Tibial artery (tissue), 4 donors: Measurements from ENCODE around the gene CTNNA3.

Experiments
- DNase-seq, 2 donors: peaks; one replicate each; pipeline ENCODE4 v3.0.0-alpha.2; 2019
- H3K27ac ChIP-seq, 2 donors: fragments of 200-600 bp; sonication (generic) in 1 of 2; 1 replicate in 1 of 2; 2 replicates in 1 of 2; pipeline ENCODE4 v1.5.1; 2018 to 2019; ENCODE audit warnings: mild to moderate bottlenecking in 1 of 2
- H3K27me3 ChIP-seq, 2 donors: fragments of 200-600 bp; sonication (generic) in 1 of 2; one replicate each; pipeline versions ENCODE4 v1.5.1 to v1.6.0; 2016 to 2019
- H3K36me3 ChIP-seq, 3 donors: fragments of 200-600 bp; sonication (generic) in 2 of 3; one replicate each; pipeline ENCODE4 v1.5.1; 2016 to 2019; ENCODE audit warnings: mild to moderate bottlenecking in 2 of 3
- H3K4me1 ChIP-seq, 4 donors: fragments of 200-600 bp; sonication (generic) in 2 of 4; 1 replicate in 3 of 4; 2 replicates in 1 of 4; pipeline ENCODE4 v1.5.1; 2016 to 2019
- H3K4me3 ChIP-seq, 2 donors: fragments of 200-600 bp; sonication (generic) in 1 of 2; 1 replicate in 1 of 2; 2 replicates in 1 of 2; pipeline ENCODE4 v1.5.1; 2018 to 2019; ENCODE audit warnings: mild to moderate bottlenecking in 2 of 2
- H3K9me3 ChIP-seq, 3 donors: fragments of 200-600 bp; sonication (generic) in 1 of 3; one replicate each; pipeline ENCODE4 v1.5.1; 2016 to 2019
- CTCF ChIP-seq, 2 experiments: fragments of 200-600 bp in 1 of 2; fragments of 450-650 bp in 1 of 2; IDR thresholded peaks; one replicate each; pipeline ENCODE4 v1.5.1; 2017 to 2019; ENCODE audit warnings: antibody characterized with exemption in 2 of 2, mild to moderate bottlenecking in 1 of 2, moderate library complexity in 1 of 2
- intact Hi-C: fragments of 100-400 bp; cut with DNase I; formaldehyde crosslinking; loops from one replicate; pipeline ENCODE4 v1.15.0; 2023; ENCODE audit warnings: low total_unique reads

The CTNNA3 gene

GRCh38 chr10:67385089-67385488, 310.9 kb downstream of the CTNNA3 start:
- H3K27ac ChIP-seq: no peak overlapping the region
- H3K4me3 ChIP-seq: no peak overlapping the region
- H3K36me3 ChIP-seq: no peaks in the 10 kb centered on the region
- no peak for DNase-seq
- H3K27me3 ChIP-seq: no peaks in the 10 kb centered on the region
- H3K4me1 ChIP-seq: no peaks in the 10 kb centered on the region
- H3K9me3 ChIP-seq: no peaks in the 10 kb centered on the region
- TF ChIP-seq CTCF (IDR thresholded peaks at IDR 0.05): no peak
- intact Hi-C loops: no loop called here

DNA sequence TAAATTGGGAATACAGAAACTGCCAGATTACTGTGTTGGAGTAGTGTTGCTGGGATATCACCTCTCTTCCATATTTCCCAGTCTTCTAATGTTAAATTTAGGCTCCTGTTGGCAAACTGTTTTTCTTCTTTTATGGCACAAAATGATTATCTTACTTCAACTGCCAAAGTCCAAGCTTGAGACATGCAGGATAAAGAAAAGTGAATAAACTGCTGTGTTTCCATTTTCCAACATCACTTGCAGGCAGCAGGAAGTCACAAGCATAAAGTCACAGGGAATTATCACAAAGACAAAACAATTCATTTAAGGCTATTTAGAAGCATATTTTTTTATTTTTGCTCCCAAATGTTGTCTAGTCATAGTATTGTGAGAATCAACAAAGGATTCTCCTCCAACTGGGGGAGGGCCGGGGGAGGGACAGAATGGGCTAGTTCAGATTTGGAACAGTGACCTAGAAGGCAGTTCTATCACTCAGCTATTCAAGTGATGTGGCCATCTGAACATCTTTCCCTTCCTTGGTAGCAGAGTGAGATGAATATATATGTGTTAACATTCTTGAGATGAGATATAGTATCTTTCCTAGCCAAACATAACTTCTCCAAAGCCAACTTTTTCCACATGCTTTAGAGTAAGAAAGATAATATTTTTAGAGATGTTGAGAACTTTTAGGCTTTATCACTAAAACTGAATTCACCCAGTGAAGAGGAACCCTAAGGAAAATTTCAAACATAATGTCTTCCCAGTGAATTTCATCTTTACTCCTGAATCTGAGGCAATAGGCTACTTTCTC, 364.7 kb downstream of the CTNNA3 start:
- intact Hi-C loops: no loop called here
- no peaks in the 10 kb centered on the region for H3K27me3 ChIP-seq
- no peak for TF ChIP-seq CTCF (IDR thresholded peaks at IDR 0.05)
- H3K27ac ChIP-seq: no peak overlapping the region
- H3K36me3 ChIP-seq: no peaks in the 10 kb centered on the region
- H3K9me3 ChIP-seq: no peaks in the 10 kb centered on the region
- H3K4me1 ChIP-seq: no peaks in the 10 kb centered on the region
- DNase-seq: no peak
- H3K4me3 ChIP-seq: no peak overlapping the region

GRCh38 chr10:67327626-67328535, 368.1 kb downstream of the CTNNA3 start:
- Histone ChIP-seq H3K27ac (no peak overlapping the region), H3K9me3 (peaks cover 0 to 19% (median 13%) of the 10 kb centered on the region in 3 donors), H3K4me3 (no peak overlapping the region), H3K36me3 (no peaks in the 10 kb centered on the region), H3K4me1 (no peaks in the 10 kb centered on the region), H3K27me3 (no peaks in the 10 kb centered on the region)
- intact Hi-C loops: no loop called here
- DNase-seq: no peak
- no peak for TF ChIP-seq CTCF (IDR thresholded peaks at IDR 0.05)

GRCh38 chr10:67319976-67320375, 376.0 kb downstream of the CTNNA3 start:
- H3K27ac ChIP-seq: no peak overlapping the region
- DNase-seq: no peak
- no peaks in the 10 kb centered on the region for H3K36me3 ChIP-seq
- H3K4me3 ChIP-seq: no peak overlapping the region
- H3K9me3 ChIP-seq: peaks cover 0 to 14% (median 13%) of the 10 kb centered on the region in 3 donors
- H3K27me3 ChIP-seq: no peaks in the 10 kb centered on the region
- no peaks in the 10 kb centered on the region for H3K4me1 ChIP-seq
- intact Hi-C loops: no loop called here
- no peak for TF ChIP-seq CTCF (IDR thresholded peaks at IDR 0.05)

DNA sequence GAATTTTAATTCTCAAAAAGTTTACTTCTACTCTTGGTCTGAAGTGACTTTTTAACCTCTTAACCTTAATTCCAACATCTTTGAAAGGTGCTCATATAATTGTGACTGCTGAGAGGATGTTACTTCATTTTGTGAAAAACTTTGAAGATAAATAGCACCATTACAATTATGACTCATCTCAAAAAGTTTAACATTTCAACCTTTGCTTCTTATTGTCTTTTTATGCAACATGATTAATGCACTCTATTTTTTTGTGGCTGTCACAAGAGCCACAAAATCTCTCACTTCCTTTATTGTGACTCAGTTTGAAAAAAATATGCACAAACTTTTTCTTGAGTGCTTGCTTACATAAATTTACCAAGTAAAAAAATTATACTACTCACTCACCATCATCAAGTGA, 387.1 kb downstream of the CTNNA3 start:
- no peaks in the 10 kb centered on the region for H3K9me3 ChIP-seq
- DNase-seq: no peak
- intact Hi-C loops: no loop called here
- no peak overlapping the region for H3K27ac ChIP-seq
- no peaks in the 10 kb centered on the region for H3K4me1 ChIP-seq
- no peak overlapping the region for H3K4me3 ChIP-seq
- no peaks in the 10 kb centered on the region for H3K27me3 ChIP-seq
- H3K36me3 ChIP-seq: no peaks in the 10 kb centered on the region
- TF ChIP-seq CTCF (IDR thresholded peaks at IDR 0.05): no peak
